PFSK-1 (cell line): ENCODE measurements around the gene SLC17A5.

Experiments used
- FOXP2 ChIP-seq: optimal IDR thresholded peaks from 2 replicates; pipeline ENCODE3; 2011; ENCODE audit warnings: borderline replicate concordance, control low read depth, inconsistent platforms; ENCODE audit not compliant: insufficient read depth; ENCODE audit errors: extremely low read length, extremely low read depth
- POLR2AphosphoS5 ChIP-seq: IDR thresholded peaks from 2 replicates; pipeline ENCODE4 v1.6.1; 2012; ENCODE audit warnings: low read depth, mild to moderate bottlenecking, control low read depth, low read length, moderate library complexity
- SIN3A ChIP-seq: IDR thresholded peaks from 2 replicates; pipeline ENCODE4 v1.6.1; 2012; ENCODE audit warnings: mild to moderate bottlenecking, low read length, moderate library complexity, borderline replicate concordance; ENCODE audit not compliant: insufficient read depth
- TAF1 ChIP-seq: IDR thresholded peaks from 2 replicates; pipeline ENCODE4 v1.6.1; 2012; ENCODE audit warnings: low read length, control low read depth, borderline replicate concordance; ENCODE audit not compliant: insufficient read depth
- TF ChIP-seq, protein P1 (sequence below), 2 experiments: IDR thresholded peaks; 2 replicates each; pipeline versions ENCODE4 v1.6.1 to v1.8.0; 2011 to 2012; ENCODE audit warnings: low read depth in 2 of 2, low read length in 2 of 2, control low read depth in 1 of 2, inconsistent platforms in 1 of 2, mild to moderate bottlenecking in 1 of 2, moderate library complexity in 1 of 2; ENCODE audit not compliant: insufficient read depth in 1 of 2

SLC17A5 gene

DNA sequence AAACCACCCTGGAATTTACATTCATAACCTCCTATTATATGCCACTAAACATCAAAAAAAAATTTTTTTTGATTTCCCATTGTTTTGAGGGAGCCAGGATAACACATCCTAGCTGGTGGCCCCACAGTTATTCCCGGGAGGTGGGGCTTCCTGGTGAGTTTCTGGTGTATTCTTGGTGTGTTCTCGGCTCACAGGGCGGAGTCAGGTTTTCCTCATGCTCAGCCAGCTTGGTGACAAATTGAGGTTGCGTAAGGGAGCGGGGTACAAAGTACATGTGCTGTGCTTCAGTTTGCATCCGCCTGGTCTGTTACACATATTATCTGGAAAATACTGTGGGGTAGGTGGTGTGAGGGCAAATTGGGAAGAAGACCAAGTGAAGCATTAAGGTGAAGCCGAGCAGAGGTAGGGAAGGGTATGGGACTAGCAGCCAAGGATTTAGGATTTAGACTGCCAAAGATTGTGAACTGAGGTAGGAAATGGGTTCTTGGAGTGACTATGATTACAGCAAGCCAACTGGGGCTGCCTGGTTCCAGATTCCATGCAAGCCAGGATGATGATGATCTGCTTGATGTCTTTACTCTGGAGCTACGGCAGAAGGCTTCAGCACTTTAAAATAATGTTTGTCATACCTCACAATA, 86.7 kb downstream of the SLC17A5 start:
- TF ChIP-seq FOXP2 (no peak), SIN3A (no peak), POLR2AphosphoS5 (no peak), TAF1 (no peak)
- TF ChIP-seq, protein P1, sequence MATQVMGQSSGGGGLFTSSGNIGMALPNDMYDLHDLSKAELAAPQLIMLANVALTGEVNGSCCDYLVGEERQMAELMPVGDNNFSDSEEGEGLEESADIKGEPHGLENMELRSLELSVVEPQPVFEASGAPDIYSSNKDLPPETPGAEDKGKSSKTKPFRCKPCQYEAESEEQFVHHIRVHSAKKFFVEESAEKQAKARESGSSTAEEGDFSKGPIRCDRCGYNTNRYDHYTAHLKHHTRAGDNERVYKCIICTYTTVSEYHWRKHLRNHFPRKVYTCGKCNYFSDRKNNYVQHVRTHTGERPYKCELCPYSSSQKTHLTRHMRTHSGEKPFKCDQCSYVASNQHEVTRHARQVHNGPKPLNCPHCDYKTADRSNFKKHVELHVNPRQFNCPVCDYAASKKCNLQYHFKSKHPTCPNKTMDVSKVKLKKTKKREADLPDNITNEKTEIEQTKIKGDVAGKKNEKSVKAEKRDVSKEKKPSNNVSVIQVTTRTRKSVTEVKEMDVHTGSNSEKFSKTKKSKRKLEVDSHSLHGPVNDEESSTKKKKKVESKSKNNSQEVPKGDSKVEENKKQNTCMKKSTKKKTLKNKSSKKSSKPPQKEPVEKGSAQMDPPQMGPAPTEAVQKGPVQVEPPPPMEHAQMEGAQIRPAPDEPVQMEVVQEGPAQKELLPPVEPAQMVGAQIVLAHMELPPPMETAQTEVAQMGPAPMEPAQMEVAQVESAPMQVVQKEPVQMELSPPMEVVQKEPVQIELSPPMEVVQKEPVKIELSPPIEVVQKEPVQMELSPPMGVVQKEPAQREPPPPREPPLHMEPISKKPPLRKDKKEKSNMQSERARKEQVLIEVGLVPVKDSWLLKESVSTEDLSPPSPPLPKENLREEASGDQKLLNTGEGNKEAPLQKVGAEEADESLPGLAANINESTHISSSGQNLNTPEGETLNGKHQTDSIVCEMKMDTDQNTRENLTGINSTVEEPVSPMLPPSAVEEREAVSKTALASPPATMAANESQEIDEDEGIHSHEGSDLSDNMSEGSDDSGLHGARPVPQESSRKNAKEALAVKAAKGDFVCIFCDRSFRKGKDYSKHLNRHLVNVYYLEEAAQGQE (IDR thresholded peaks at IDR 0.05; ENCODE audit: insufficient read depth in 1 of 2, low read depth in 2 of 2, low read length in 2 of 2) = no peak

DNA sequence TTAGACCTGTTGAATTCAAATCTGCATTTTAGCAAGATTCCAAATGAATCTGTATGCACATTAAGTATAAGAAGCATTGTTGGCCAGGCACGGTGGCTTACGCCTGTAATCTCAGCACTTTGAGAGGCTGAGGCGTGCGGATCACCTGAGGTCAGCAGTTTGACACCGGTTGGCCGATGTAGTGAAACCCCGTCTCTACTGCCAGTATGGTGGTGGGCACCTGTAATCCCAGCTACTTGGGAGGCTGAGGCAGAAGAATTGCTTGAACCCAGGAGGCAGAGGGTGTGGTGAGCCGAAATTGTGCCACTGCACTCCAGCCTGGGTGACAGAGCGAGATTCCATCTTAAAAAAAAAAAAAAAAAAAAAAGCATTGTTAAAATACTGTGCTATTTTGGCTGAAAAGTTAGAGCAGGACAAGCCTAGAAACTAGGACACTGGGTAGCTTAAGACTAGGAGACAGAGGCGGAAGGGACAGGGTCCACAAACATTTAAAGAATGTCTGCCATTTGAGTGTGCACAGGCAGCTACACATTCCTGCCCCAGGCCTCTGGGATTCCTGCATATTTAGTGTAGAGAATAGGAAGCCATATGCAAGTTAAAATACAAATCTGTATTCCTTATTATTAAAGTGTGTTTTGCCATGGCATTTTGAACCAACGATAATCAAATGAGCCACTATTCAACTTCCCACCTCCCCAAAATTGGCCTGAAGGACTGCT, 87.9 kb downstream of the SLC17A5 start:
- TF ChIP-seq SIN3A (no peak), TAF1 (no peak), FOXP2 (no peak), POLR2AphosphoS5 (no peak)
- TF ChIP-seq, protein P1 (IDR thresholded peaks at IDR 0.05; ENCODE audit: insufficient read depth in 1 of 2, low read depth in 2 of 2, low read length in 2 of 2) = no peak

DNA sequence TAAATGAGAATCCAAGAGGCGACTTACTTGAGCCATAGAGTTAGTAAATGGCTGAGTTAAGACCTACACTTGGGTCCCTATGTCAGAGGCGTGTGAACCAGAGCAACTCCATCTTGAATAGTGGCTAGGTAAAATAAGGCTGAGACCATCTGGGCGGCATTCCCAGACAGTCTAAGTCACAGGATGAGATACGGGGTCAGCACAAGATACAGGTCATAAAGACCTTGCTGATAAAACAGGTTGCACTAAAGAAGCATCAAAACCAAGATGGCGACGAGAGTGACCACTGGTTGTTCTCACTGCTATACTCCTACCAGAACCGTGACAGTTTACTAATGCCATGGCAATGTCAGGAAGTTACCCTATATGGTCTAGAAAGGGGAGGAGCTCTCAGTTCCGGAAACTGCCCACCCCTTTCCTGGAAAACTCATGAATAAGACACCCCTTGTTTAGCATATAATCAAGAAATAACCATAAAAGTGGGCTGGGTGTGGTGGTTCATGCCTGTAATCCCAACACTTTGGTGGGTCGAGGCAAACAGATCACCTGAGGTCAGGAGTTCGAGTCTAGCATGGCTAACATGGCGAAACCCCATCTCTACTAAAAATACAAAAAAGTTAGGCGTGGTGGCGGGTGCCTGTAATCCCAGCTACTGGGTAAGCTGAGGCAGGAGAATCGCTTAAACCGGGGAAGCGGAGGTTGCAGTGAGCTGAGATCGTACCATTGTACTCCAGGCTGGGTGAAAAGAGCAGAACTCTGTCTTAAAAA, 89.0 kb downstream of the SLC17A5 start:
- TF ChIP-seq SIN3A (no peak), FOXP2 (no peak), POLR2AphosphoS5 (no peak), TAF1 (no peak)
- TF ChIP-seq, protein P1 (IDR thresholded peaks at IDR 0.05; ENCODE audit: insufficient read depth in 1 of 2, low read depth in 2 of 2, low read length in 2 of 2) = no peak

DNA sequence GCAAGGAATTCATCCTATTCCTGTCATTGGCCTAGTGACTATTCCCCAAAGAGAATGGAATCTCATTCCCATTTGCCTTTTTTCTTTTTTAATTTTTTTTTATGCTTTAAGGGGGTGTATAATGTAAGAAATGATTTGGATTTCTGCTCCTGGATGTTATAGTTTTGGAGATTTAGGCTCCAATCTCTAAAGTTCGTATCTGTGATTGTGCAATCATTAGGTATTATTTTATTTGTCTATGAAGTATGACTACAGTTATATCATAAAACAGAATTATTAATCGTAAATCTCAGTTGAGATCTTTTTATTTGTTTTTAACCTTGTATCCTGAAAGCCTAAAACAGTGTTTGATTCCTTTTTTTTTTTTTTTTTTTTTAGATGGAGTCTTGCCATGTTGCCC, 91.2 kb downstream of the SLC17A5 start:
- no peak for TF ChIP-seq SIN3A
- no peak for TF ChIP-seq FOXP2
- TF ChIP-seq POLR2AphosphoS5 = no peak
- TF ChIP-seq TAF1 = no peak
- TF ChIP-seq, protein P1 (IDR thresholded peaks at IDR 0.05; ENCODE audit: insufficient read depth in 1 of 2, low read depth in 2 of 2, low read length in 2 of 2) = no peak
